Activated B cell treated with CpG ODN at 0.5 μM for 24 hours (primary cell): ENCODE results near the gene M1AP. TPM values are rescaled to one million over a fixed set of nuclear protein-coding genes. Genes with fewer than 3 reads are reported as not detected.
"Not testable (repeated sequence)": the region's sequence is repeated elsewhere in the genome, so short reads cannot be mapped to it uniquely, and the experiment has no call there.

Source experiments
- ATAC-seq: fragments of 200-7000 bp; cut with Tn5 transposase; one replicate; pipeline ENCODE4 v1.10.0; 2021; ENCODE audit warnings: low read depth, mild to moderate bottlenecking, moderate library complexity
- CTCF ChIA-PET: fragments of 350-600 bp; sonication (Branson Sonifier 250); formaldehyde crosslinking; loops from one replicate; lab custom pipeline; 2021; ENCODE audit warnings: antibody characterized with exemption; lab: Charles Lee
- POLR2A ChIA-PET: fragments of 350-600 bp; sonication (Branson Sonifier 250); formaldehyde crosslinking; loops from one replicate; lab custom pipeline; 2021; ENCODE audit warnings: antibody characterized with exemption; lab: Charles Lee
- DNase-seq: peaks from one replicate; pipeline ENCODE4 v3.0.0; 2022
- H3K27ac Mint-ChIP-seq: one replicate; pipeline ENCODE4 v1.8.0; 2020; ENCODE audit warnings: mixed read lengths
- H3K27me3 Mint-ChIP-seq: one replicate; pipeline ENCODE4 v1.8.0; 2021; ENCODE audit warnings: mixed read lengths
- H3K36me3 Mint-ChIP-seq: one replicate; pipeline ENCODE4 v1.8.0; 2021; ENCODE audit warnings: low read depth, mixed read lengths
- H3K4me1 Mint-ChIP-seq: one replicate; pipeline ENCODE4 v1.8.0; 2021; ENCODE audit warnings: mixed read lengths
- H3K4me3 Mint-ChIP-seq: one replicate; pipeline ENCODE4 v1.8.0; 2020; ENCODE audit warnings: mild to moderate bottlenecking, mixed read lengths
- H3K9me3 Mint-ChIP-seq: one replicate; pipeline ENCODE4 v1.8.0; 2020; ENCODE audit warnings: mixed read lengths
- CTCF ChIP-seq: fragments of 200-600 bp; IDR thresholded peaks from one replicate; pipeline ENCODE4 v1.8.0; 2022; ENCODE audit warnings: antibody characterized with exemption, mild to moderate bottlenecking
- intact Hi-C: fragments of 100-400 bp; cut with micrococcal nuclease; formaldehyde crosslinking; loops from one replicate; pipeline ENCODE4 v1.15.1; 2024
- total RNA-seq: library from RNA; stranded (reverse); gene quantifications from 2 replicates; pipeline ENCODE4 v1.2.3, GENCODE V29; 2022

Gene M1AP
- total RNA-seq, 1 donor from 2014 or later: not detected

- CTCF ChIA-PET: interaction anchor here (2.3 kb wide), 1 partner anchor 18 kb away, joined by 12 read pairs; no protein-coding TSS in a partner anchor
- no peak overlapping the region for H3K27ac Mint-ChIP-seq
These were observed 80.2 kb downstream of the M1AP start for GRCh38 chr2:74567881-74568280.

GRCh38 chr2:74566754-74567085 lies 81.4 kb downstream of the M1AP start:
- DNase-seq: no peak
- POLR2A ChIA-PET: interaction anchor here (1.1 to 1.4 kb wide), 3 partner anchors 17 to 63 kb away, joined by 3 to 5 read pairs (median 3); partner anchors contain the start of genes AUP1 and HTRA2
- no peaks in the 10 kb centered on the region for H3K9me3 Mint-ChIP-seq
- H3K4me3 Mint-ChIP-seq: no peak overlapping the region
- intact Hi-C loops: no loop called here
- CTCF ChIA-PET: interaction anchor here (2.3 kb wide), 1 partner anchor 20 kb away, joined by 12 read pairs; no protein-coding TSS in a partner anchor
- TF ChIP-seq CTCF: no peak
- H3K27ac Mint-ChIP-seq: no peak overlapping the region
- no peaks in the 10 kb centered on the region for H3K36me3 Mint-ChIP-seq
- no peak for ATAC-seq
- H3K4me1 Mint-ChIP-seq: peaks cover 5% of the 10 kb centered on the region
- no peaks in the 10 kb centered on the region for H3K27me3 Mint-ChIP-seq

More at GRCh38 chr2:74567881-74568280, 80.2 kb downstream of the M1AP start:
- no peaks in the 10 kb centered on the region for H3K36me3 Mint-ChIP-seq
- POLR2A ChIA-PET: interaction anchor here (1.0 to 1.4 kb wide), 3 partner anchors 37 to 64 kb away, joined by 3 read pairs; partner anchors contain the start of genes AUP1 and HTRA2
- ATAC-seq (no peak), DNase-seq (no peak)
- intact Hi-C loops: no loop called here
- peaks cover 5% of the 10 kb centered on the region for H3K4me1 Mint-ChIP-seq
- H3K4me3 Mint-ChIP-seq: no peak overlapping the region
- no peak for TF ChIP-seq CTCF
- no peaks in the 10 kb centered on the region for H3K9me3 Mint-ChIP-seq
- H3K27me3 Mint-ChIP-seq: no peaks in the 10 kb centered on the region

GRCh38 chr2:74566076-74566753 lies 81.9 kb downstream of the M1AP start:
- POLR2A ChIA-PET: interaction anchor here (1.1 to 1.4 kb wide), 2 partner anchors 16 to 37 kb away, joined by 3 to 5 read pairs; partner anchors contain the start of genes AUP1 and HTRA2

GRCh38 chr2:74564222-74564621 lies 83.9 kb downstream of the M1AP start:
- ATAC-seq (no peak), DNase-seq (no peak)
- TF ChIP-seq CTCF: no peak
- no peak overlapping the region for H3K27ac Mint-ChIP-seq
- no peak overlapping the region for H3K4me3 Mint-ChIP-seq
- H3K9me3 Mint-ChIP-seq: no peaks in the 10 kb centered on the region
- no peaks in the 10 kb centered on the region for H3K27me3 Mint-ChIP-seq
- POLR2A ChIA-PET: no interaction called here
- intact Hi-C loops: no loop called here
- no peaks in the 10 kb centered on the region for H3K36me3 Mint-ChIP-seq
- CTCF ChIA-PET: interaction anchor here (0.6 kb wide), 1 partner anchor 23 kb away, joined by 3 read pairs; no protein-coding TSS in a partner anchor
- H3K4me1 Mint-ChIP-seq: peaks cover 3% of the 10 kb centered on the region

More at GRCh38 chr2:74566076-74566753, 81.9 kb downstream of the M1AP start:
- Mint-ChIP-seq H3K27ac (no peak overlapping the region), H3K27me3 (no peaks in the 10 kb centered on the region), H3K9me3 (no peaks in the 10 kb centered on the region), H3K36me3 (no peaks in the 10 kb centered on the region), H3K4me1 (peaks cover 5% of the 10 kb centered on the region), H3K4me3 (no peak overlapping the region)
- no peak for ATAC-seq
- no peak for DNase-seq
- CTCF ChIA-PET: interaction anchor here (2.3 kb wide), 1 partner anchor 20 kb away, joined by 12 read pairs; no protein-coding TSS in a partner anchor
- TF ChIP-seq CTCF: no peak
- intact Hi-C loops: no loop called here

- ATAC-seq: no peak
- no peak for TF ChIP-seq CTCF
- no peak for DNase-seq
- Mint-ChIP-seq H3K36me3 (peaks cover 3% of the 10 kb centered on the region), H3K27ac (no peak overlapping the region), H3K27me3 (no peaks in the 10 kb centered on the region), H3K4me1 (peaks cover 3% of the 10 kb centered on the region), H3K4me3 (no peak overlapping the region), H3K9me3 (no peaks in the 10 kb centered on the region)
- intact Hi-C loops: no loop called here
- CTCF ChIA-PET: no interaction called here
- POLR2A ChIA-PET: no interaction called here
These were observed 85.9 kb downstream of the M1AP start for GRCh38 chr2:74562126-74562775.

- POLR2A ChIA-PET, ATAC-seq, DNase-seq, intact Hi-C loops, H3K4me1 Mint-ChIP-seq, H3K9me3 Mint-ChIP-seq, H3K27me3 Mint-ChIP-seq, CTCF ChIA-PET, H3K27ac Mint-ChIP-seq, H3K4me3 Mint-ChIP-seq: not testable (repeated sequence)
- H3K36me3 Mint-ChIP-seq: peaks cover 11% of the 10 kb centered on the region
These were observed 87.1 kb downstream of the M1AP start for GRCh38 chr2:74561022-74561421.
